CD4-positive, alpha-beta T cell (primary cell): Measurements from ENCODE around the gene CASP4. TPM values are rescaled to one million over a fixed set of nuclear protein-coding genes. Genes with fewer than 3 reads are reported as not detected.

ENCODE experiments used
- ATAC-seq: fragments of 200-7000 bp; cut with Tn5 transposase; one replicate; pipeline ENCODE4 v1.10.0; 2022; ENCODE audit warnings: mild to moderate bottlenecking; ENCODE audit not compliant: poor library complexity
- CTCF ChIA-PET: fragments of 350-600 bp; sonication (Branson Sonifier 250); formaldehyde crosslinking; loops from one replicate; lab custom pipeline; 2021; ENCODE audit warnings: antibody characterized with exemption, inconsistent platforms; lab: Charles Lee
- POLR2A ChIA-PET: fragments of 350-600 bp; sonication (Branson Sonifier 250); formaldehyde crosslinking; loops from one replicate; lab custom pipeline; 2021; ENCODE audit warnings: antibody characterized with exemption, inconsistent platforms; lab: Charles Lee
- DNase-seq, 14 experiments: peaks; one replicate each; pipeline ENCODE4 v3.0.0-alpha.2; 2013 to 2020; ENCODE audit warnings: mixed read lengths in 2 of 14
- H3K27ac ChIP-seq, 2 donors: one replicate each; pipeline versions ENCODE4 v1.5.1 to v1.7.0; 2013; ENCODE audit warnings: low read length in 2 of 2, low read depth in 1 of 2, mild to moderate bottlenecking in 1 of 2
- H3K27me3 ChIP-seq, 2 experiments: 1 replicate in 1 of 2; 2 replicates in 1 of 2; pipeline versions ENCODE4 v1.6.1 to v1.7.0; 2013; ENCODE audit warnings: low read length in 2 of 2, control low read depth in 1 of 2, mild to moderate bottlenecking in 1 of 2, moderate library complexity in 1 of 2; ENCODE audit not compliant: insufficient read depth in 2 of 2, control insufficient read depth in 1 of 2
- H3K36me3 ChIP-seq: one replicate; pipeline ENCODE4 v1.6.1; 2013; ENCODE audit warnings: low read length, control low read depth; ENCODE audit not compliant: insufficient read depth
- H3K4me1 ChIP-seq: one replicate; pipeline ENCODE4 v1.6.1; 2013; ENCODE audit warnings: low read length, control low read depth; ENCODE audit not compliant: insufficient read depth
- H3K4me3 ChIP-seq: one replicate; pipeline ENCODE4 v1.5.1; 2013; ENCODE audit warnings: mild to moderate bottlenecking, low read length, moderate library complexity
- H3K9me3 ChIP-seq, 2 experiments: 1 replicate in 1 of 2; 2 replicates in 1 of 2; pipeline versions ENCODE4 v1.6.1 to v1.7.0; 2013; ENCODE audit warnings: low read length in 2 of 2, mild to moderate bottlenecking in 2 of 2, control low read depth in 1 of 2, moderate library complexity in 1 of 2; ENCODE audit not compliant: control insufficient read depth in 1 of 2, insufficient read depth in 1 of 2
- H3K27ac Mint-ChIP-seq: one replicate; pipeline ENCODE4 v1.8.0; 2020; ENCODE audit warnings: mixed read lengths
- H3K27me3 Mint-ChIP-seq: one replicate; pipeline ENCODE4 v1.8.0; 2021; ENCODE audit warnings: mixed read lengths
- H3K36me3 Mint-ChIP-seq: one replicate; pipeline ENCODE4 v1.8.0; 2021; ENCODE audit warnings: low read depth, mixed read lengths
- H3K4me1 Mint-ChIP-seq: one replicate; pipeline ENCODE4 v1.8.0; 2021; ENCODE audit warnings: low read depth, mixed read lengths
- H3K4me3 Mint-ChIP-seq: one replicate; pipeline ENCODE4 v1.8.0; 2020; ENCODE audit warnings: mild to moderate bottlenecking, mixed read lengths
- H3K9me3 Mint-ChIP-seq: one replicate; pipeline ENCODE4 v1.8.0; 2020; ENCODE audit warnings: mixed read lengths
- CTCF ChIP-seq: fragments of 200-600 bp; IDR thresholded peaks from one replicate; pipeline ENCODE4 v1.8.0; 2022; ENCODE audit warnings: antibody characterized with exemption, mild to moderate bottlenecking
- intact Hi-C, 2 experiments: fragments of 100-400 bp; cut with DNase I in 1 of 2; cut with micrococcal nuclease in 1 of 2; formaldehyde crosslinking; loops; one replicate each; pipeline versions ENCODE4 v1.15.1 to v1.9.0; 2023 to 2025; cut with DNase I, micrococcal nuclease
- total RNA-seq, 174 experiments: library from RNA in 2 of 174; stranded (reverse) in 2 of 174; gene quantifications; one replicate each; pipeline ENCODE4 v1.2.3 and lab custom pipeline; 2021 to 2026

CASP4 gene
- total RNA-seq, 2 experiments from 2014 or later = 54.3 to 56.3 TPM

GRCh38 chr11:104965735-104966134, 2.6 kb downstream of the CASP4 start:
- H3K27me3 Mint-ChIP-seq = no peaks in the 10 kb centered on the region
- peaks cover 67% of the 10 kb centered on the region for H3K4me1 Mint-ChIP-seq
- H3K4me3 Mint-ChIP-seq = peak overlapping the region; percentile 73
- ChIA-PET CTCF (interaction anchor here (1.7 kb wide), 1 partner anchor 11 kb away, joined by 4 read pairs; no protein-coding TSS in a partner anchor), POLR2A (no interaction called here)
- H3K4me1 ChIP-seq = peaks cover 33% of the 10 kb centered on the region
- peak overlapping the region; percentile 28 for H3K27ac Mint-ChIP-seq
- DNase-seq (no peak), ATAC-seq (no peak)
- no peaks in the 10 kb centered on the region for H3K27me3 ChIP-seq
- no peaks in the 10 kb centered on the region for H3K9me3 ChIP-seq
- TF ChIP-seq CTCF = no peak
- H3K9me3 Mint-ChIP-seq = no peaks in the 10 kb centered on the region
- no peak overlapping the region for H3K27ac ChIP-seq
- intact Hi-C loops = loop anchor here in 1 of 2 experiments (10.0 kb wide), 1 partner anchor 69 kb away; the partner anchor contains the start of gene CASP1
- peaks cover 65% of the 10 kb centered on the region for H3K36me3 Mint-ChIP-seq
- no peak overlapping the region for H3K4me3 ChIP-seq
- H3K36me3 ChIP-seq = peaks cover 29% of the 10 kb centered on the region

- POLR2A ChIA-PET = no interaction called here
- Histone ChIP-seq H3K4me3 (no peak overlapping the region), H3K27ac (no peak overlapping the region), H3K4me1 (peaks cover 37% of the 10 kb centered on the region), H3K36me3 (peaks cover 29% of the 10 kb centered on the region), H3K27me3 (no peaks in the 10 kb centered on the region), H3K9me3 (no peaks in the 10 kb centered on the region)
- H3K9me3 Mint-ChIP-seq = no peaks in the 10 kb centered on the region
- intact Hi-C loops = loop anchor here (5.0 to 10.0 kb wide), 2 partner anchors 71 to 73 kb away; partner anchors contain the start of gene CASP1 (in 2 of the 2)
- no peak for DNase-seq
- peaks cover 77% of the 10 kb centered on the region for H3K36me3 Mint-ChIP-seq
- CTCF ChIA-PET = no interaction called here
- no peak overlapping the region for H3K27ac Mint-ChIP-seq
- TF ChIP-seq CTCF = no peak
- H3K4me3 Mint-ChIP-seq = no peak overlapping the region
- no peaks in the 10 kb centered on the region for H3K27me3 Mint-ChIP-seq
- no peak for ATAC-seq
- H3K4me1 Mint-ChIP-seq = peaks cover 78% of the 10 kb centered on the region
Measured at GRCh38 chr11:104964247-104964646, 4.1 kb downstream of the CASP4 start.

GRCh38 chr11:104962852-104963251, 5.5 kb downstream of the CASP4 start:
- Mint-ChIP-seq H3K27ac (no peak overlapping the region), H3K4me1 (peaks cover 83% of the 10 kb centered on the region), H3K9me3 (no peaks in the 10 kb centered on the region), H3K27me3 (no peaks in the 10 kb centered on the region), H3K4me3 (no peak overlapping the region), H3K36me3 (peaks cover 77% of the 10 kb centered on the region)
- Histone ChIP-seq H3K4me3 (no peak overlapping the region), H3K9me3 (no peaks in the 10 kb centered on the region), H3K27me3 (no peaks in the 10 kb centered on the region), H3K27ac (no peak overlapping the region), H3K36me3 (peaks cover 29% of the 10 kb centered on the region), H3K4me1 (peaks cover 35% of the 10 kb centered on the region)
- ChIA-PET POLR2A (no interaction called here), CTCF (interaction anchor here (1.1 kb wide), 1 partner anchor 10 kb away, joined by 4 read pairs; no protein-coding TSS in a partner anchor)
- intact Hi-C loops = loop anchor here (5.0 to 10.0 kb wide), 2 partner anchors 72 to 74 kb away; partner anchors contain the start of gene CASP1 (in 2 of the 2)
- DNase-seq = no peak
- no peak for TF ChIP-seq CTCF
- ATAC-seq = no peak
